ENCODE measurements around the gene SNX30. TPM values are rescaled to one million over a fixed set of nuclear protein-coding genes. Genes with fewer than 3 reads are reported as not detected.
A peak's percentile ranks its signal among the peaks of the same experiment; 100 is the strongest.

SNX30 gene
- total RNA-seq, 2 experiments from 2014 or later = 3.8 to 3.9 TPM

DNA sequence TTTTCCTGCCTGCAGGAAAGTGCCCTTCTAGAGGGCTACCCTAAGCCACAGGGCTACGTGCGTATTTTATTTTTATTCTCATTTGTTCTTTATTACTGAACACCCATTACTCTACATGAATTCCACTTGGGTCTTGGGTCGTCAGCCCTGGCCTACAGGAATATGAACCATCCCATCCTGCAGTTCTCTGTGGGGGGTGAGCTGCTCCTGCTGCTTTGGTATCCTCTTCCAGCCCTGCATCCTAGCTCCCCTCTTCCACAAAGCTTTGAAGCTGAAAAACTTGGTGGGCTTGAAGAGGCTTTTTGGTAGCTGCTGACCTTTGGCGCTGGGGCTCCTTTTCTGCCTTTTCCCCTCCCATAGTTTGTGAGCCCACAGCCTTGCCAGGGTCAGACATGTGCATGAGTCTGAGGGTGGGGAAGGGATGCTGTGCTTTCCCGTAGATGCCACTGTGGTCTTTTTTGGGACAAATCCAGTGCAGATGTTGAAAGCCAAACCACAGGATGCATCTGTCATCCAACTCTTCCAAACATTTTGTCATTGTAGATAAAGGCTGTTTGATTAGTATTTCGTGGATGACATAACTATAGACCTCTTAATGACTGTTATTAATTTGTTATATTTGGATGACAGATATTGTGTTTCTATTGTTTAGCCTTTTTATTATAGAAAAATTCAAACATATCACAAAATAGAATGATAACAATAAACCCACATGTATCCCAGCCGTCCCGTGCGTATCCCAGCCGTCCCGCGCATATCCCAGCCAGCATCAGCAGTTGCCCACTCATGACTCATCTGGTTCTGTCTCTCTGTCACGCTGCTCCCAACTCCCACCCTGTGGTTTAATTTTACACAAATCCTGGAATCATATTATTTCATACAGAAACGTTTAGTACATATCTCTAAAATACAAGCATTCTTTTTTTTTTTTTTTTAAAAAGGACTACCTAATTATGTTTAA, 96.2 kb downstream of the SNX30 start:
- no peaks in the 10 kb centered on the region for H3K27me3 Mint-ChIP-seq
- ATAC-seq = no peak
- H3K4me3 Mint-ChIP-seq = no peak overlapping the region
- peaks cover 10% of the 10 kb centered on the region for H3K4me1 Mint-ChIP-seq (ENCODE audit: low read depth)
- peaks cover 3% of the 10 kb centered on the region for H3K36me3 Mint-ChIP-seq (ENCODE audit: low read depth)
- no peak overlapping the region for H3K27ac Mint-ChIP-seq
- intact Hi-C loops (cut with micrococcal nuclease) = no loop called here
- H3K9me3 Mint-ChIP-seq = no peaks in the 10 kb centered on the region
- ChIA-PET CTCF (interaction anchor here (1.0 to 6.3 kb wide), 5 partner anchors 40 to 265 kb away, joined by 3 to 89 read pairs (median 6); no protein-coding TSS in a partner anchor), POLR2A (no interaction called here)
- TF ChIP-seq, protein P1, sequence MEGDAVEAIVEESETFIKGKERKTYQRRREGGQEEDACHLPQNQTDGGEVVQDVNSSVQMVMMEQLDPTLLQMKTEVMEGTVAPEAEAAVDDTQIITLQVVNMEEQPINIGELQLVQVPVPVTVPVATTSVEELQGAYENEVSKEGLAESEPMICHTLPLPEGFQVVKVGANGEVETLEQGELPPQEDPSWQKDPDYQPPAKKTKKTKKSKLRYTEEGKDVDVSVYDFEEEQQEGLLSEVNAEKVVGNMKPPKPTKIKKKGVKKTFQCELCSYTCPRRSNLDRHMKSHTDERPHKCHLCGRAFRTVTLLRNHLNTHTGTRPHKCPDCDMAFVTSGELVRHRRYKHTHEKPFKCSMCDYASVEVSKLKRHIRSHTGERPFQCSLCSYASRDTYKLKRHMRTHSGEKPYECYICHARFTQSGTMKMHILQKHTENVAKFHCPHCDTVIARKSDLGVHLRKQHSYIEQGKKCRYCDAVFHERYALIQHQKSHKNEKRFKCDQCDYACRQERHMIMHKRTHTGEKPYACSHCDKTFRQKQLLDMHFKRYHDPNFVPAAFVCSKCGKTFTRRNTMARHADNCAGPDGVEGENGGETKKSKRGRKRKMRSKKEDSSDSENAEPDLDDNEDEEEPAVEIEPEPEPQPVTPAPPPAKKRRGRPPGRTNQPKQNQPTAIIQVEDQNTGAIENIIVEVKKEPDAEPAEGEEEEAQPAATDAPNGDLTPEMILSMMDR (IDR thresholded peaks at IDR 0.05) = no peak
- no peak for DNase-seq

DNA sequence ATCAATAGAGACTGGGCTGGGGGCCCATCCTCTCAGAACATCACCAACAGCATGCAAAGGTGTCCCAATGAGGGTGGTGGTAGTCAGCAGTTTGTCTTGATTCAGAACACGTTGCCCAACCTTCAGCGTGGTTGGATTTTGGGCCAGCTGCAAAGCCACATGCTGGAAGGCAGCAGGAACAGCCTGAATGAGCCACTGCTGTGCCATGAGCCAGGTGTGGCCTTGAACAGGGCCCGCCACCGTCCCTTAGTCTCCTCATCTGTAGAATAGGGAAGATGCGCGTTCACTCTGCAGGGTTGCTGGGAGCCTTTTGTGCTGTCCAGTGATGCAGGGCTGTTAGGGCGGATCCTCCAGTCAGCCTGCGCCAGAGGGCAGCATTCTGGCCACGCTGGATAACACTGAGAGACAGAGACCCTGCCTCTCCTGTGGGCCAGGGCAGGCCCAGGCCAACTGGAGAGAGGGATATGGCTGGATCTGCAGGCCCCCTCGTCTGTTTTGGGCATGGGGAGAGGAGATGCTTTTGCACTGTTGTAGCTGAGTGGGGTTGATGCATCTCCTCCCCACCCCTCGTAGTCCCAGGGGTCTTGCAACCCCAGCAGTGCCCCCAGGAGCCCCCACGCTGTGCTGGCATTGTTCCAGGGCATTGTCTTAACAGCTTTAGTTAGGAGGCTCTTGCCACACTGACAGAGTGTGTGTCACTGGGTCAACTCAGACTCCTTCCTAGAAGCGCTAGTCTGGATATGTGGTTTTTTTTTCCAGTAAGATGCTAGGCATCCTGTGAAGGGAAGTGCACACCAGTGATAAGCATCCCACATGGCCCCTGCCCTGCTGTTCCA, 98.0 kb downstream of the SNX30 start:
- ChIA-PET CTCF (interaction anchor here (1.0 kb wide), 1 partner anchor 54 kb away, joined by 3 read pairs; no protein-coding TSS in a partner anchor), POLR2A (no interaction called here)
- peaks cover 10% of the 10 kb centered on the region for H3K4me1 Mint-ChIP-seq (ENCODE audit: low read depth)
- H3K27me3 Mint-ChIP-seq = no peaks in the 10 kb centered on the region
- ATAC-seq (no peak), DNase-seq (no peak)
- H3K9me3 Mint-ChIP-seq = no peaks in the 10 kb centered on the region
- H3K27ac Mint-ChIP-seq = no peak overlapping the region
- intact Hi-C loops (cut with micrococcal nuclease) = no loop called here
- peaks cover 3% of the 10 kb centered on the region for H3K36me3 Mint-ChIP-seq (ENCODE audit: low read depth)
- H3K4me3 Mint-ChIP-seq = no peak overlapping the region
- TF ChIP-seq, protein P1 (IDR thresholded peaks at IDR 0.05) = no peak

DNA sequence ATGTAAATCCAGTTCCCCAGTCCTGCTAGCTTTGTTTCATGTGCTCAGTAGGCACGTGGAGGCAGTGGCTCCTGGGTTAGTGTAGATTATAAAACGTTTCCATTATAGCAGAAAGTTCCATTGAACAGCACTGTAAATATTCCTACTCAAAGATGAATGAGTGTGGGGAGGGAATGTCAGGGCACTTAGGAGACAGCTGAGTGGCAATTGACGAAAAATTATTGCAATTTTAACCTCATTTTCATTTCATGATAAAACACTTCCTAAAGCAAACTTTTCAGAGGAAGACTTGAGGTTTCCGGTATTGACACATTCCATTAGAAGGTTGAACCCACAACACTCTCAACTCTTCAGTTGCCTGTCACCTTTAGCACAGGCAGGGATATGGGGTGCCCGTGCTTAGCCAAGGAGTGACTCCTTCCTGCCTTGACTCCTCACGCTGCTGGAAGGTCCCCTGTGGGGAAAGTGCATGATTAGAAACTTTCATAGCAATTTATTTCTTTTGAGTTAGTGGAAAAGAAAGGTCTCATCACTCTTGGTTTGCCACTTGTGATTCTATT, 98.9 kb downstream of the SNX30 start:
- TF ChIP-seq, protein P1 (IDR thresholded peaks at IDR 0.05) = no peak
- Mint-ChIP-seq H3K27me3 (no peaks in the 10 kb centered on the region), H3K27ac (no peak overlapping the region), H3K4me3 (no peak overlapping the region), H3K9me3 (no peaks in the 10 kb centered on the region), H3K4me1 (ENCODE audit: low read depth) (peaks cover 10% of the 10 kb centered on the region), H3K36me3 (ENCODE audit: low read depth) (peaks cover 3% of the 10 kb centered on the region)
- ChIA-PET POLR2A (no interaction called here), CTCF (no interaction called here)
- ATAC-seq (peak; percentile 51), DNase-seq (no peak)
- intact Hi-C loops (cut with micrococcal nuclease) = no loop called here

DNA sequence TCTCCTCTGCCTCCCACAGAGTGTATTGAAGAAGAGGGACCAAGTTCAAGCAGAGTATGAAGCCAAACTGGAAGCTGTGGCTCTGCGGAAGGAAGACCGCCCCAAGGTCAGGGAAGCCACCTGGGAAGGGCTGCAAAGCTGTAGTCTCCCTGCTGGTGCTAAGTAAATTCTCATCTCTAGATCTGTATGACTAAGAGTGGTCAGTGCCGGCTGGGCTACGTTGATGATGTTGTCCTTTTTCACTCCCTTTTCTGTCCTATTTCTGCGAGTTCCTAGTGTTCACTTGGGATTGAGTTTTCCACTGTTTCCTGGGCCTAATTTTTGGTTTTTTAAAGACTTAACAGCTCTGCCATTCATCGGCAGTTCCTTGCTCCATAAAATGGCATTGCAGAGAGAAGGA, 100.3 kb downstream of the SNX30 start:
- CTCF ChIA-PET = interaction anchor here (1.2 kb wide), 1 partner anchor 52 kb away, joined by 5 read pairs; no protein-coding TSS in a partner anchor
- H3K27me3 Mint-ChIP-seq = no peaks in the 10 kb centered on the region
- ATAC-seq = no peak

More for the DNA sequence above, 100.3 kb downstream of the SNX30 start:
- H3K27ac Mint-ChIP-seq = no peak overlapping the region
- H3K36me3 Mint-ChIP-seq (ENCODE audit: low read depth) = peaks cover 3% of the 10 kb centered on the region
- TF ChIP-seq, protein P1 (IDR thresholded peaks at IDR 0.05) = no peak
- H3K9me3 Mint-ChIP-seq = no peaks in the 10 kb centered on the region
- POLR2A ChIA-PET = no interaction called here
- H3K4me1 Mint-ChIP-seq (ENCODE audit: low read depth) = no peaks in the 10 kb centered on the region
- no peak overlapping the region for H3K4me3 Mint-ChIP-seq
- no peak for DNase-seq
- intact Hi-C loops (cut with micrococcal nuclease) = no loop called here

All from activated CD8-positive, alpha-beta T cell treated with anti-CD3 and anti-CD28 coated beads for 36 hours (primary cell).